ENCODE results near the gene OR9A4.

DNA sequence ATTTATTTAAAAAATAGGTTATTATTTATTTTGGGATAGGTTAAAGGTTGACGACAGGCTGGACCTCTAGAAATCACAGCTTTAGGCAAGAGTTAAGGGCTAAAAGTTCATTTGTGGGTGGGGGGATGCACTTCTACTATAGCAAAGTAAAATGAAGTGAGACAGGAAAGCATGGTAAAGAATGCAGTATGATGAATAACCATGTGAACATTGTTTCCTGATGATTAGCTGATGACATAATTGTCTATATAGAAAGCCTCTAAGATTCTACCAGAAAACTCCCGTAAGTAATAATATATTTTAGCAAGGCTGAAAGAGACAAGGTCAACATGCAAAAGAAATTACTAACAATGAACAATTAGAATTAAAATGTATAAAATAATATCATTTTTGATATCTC lies 49.2 kb upstream of the OR9A4 start:
- TF ChIP-seq CTCF (IDR thresholded peaks at IDR 0.05) (no peak), NR3C1 (CRISPR knock-in tag; conservative IDR thresholded peaks at IDR 0.05; ENCODE audit: low read depth) (no peak), STAT6 (CRISPR knock-in tag; conservative IDR thresholded peaks at IDR 0.05; ENCODE audit: low read depth) (no peak), CREM (CRISPR knock-in tag; IDR thresholded peaks at IDR 0.05) (no peak)

Data from WTC11 (cell line).